WTC11 (cell line): Measurements from ENCODE around the gene PIGO.

ENCODE experiments used
- ESRRA ChIP-seq: sonication (generic); formaldehyde crosslinking; IDR thresholded peaks from 2 replicates; pipeline ENCODE4 v1.8.1; 2022; ENCODE audit warnings: mild to moderate bottlenecking, missing genetic modification reagents, borderline replicate concordance
- NR3C1 ChIP-seq: sonication (generic); formaldehyde crosslinking; conservative IDR thresholded peaks from 2 replicates; pipeline ENCODE4 v1.8.1; 2023; ENCODE audit warnings: low read depth, mild to moderate bottlenecking, missing genetic modification reagents
- PRRX2 ChIP-seq: fragments of 250-450 bp; sonication (Bioruptor Pico); IDR thresholded peaks from 2 replicates; pipeline ENCODE4 v1.8.0; 2021; ENCODE audit warnings: mild to moderate bottlenecking
- TCF7 ChIP-seq: sonication (generic); formaldehyde crosslinking; IDR thresholded peaks from 2 replicates; pipeline ENCODE4 v1.8.0; 2022; ENCODE audit warnings: mild to moderate bottlenecking, low read depth, missing genetic modification reagents, moderate library complexity
- TEAD4 ChIP-seq: sonication (generic); formaldehyde crosslinking; IDR thresholded peaks from 2 replicates; pipeline ENCODE4 v1.8.0; 2022; ENCODE audit warnings: mild to moderate bottlenecking, missing genetic modification reagents
- TP53 ChIP-seq: sonication (generic); formaldehyde crosslinking; IDR thresholded peaks from 2 replicates; pipeline ENCODE4 v1.8.1; 2023; ENCODE audit warnings: mild to moderate bottlenecking, missing genetic modification reagents
- USF1 ChIP-seq: sonication (generic); formaldehyde crosslinking; IDR thresholded peaks from 2 replicates; pipeline ENCODE4 v1.8.0; 2022; ENCODE audit warnings: mild to moderate bottlenecking, missing genetic modification reagents
- TF ChIP-seq, protein P1 (sequence below): sonication (generic); formaldehyde crosslinking; conservative IDR thresholded peaks from 2 replicates; pipeline ENCODE4 v1.8.1; 2023; ENCODE audit warnings: mild to moderate bottlenecking, low read depth, missing genetic modification reagents, moderate library complexity
- TF ChIP-seq, protein P2 (sequence below): fragments of 200-600 bp; IDR thresholded peaks from 2 replicates; pipeline ENCODE4 v1.8.0; 2022; ENCODE audit warnings: antibody characterized with exemption
- TF ChIP-seq, protein P3 (sequence below): sonication (generic); formaldehyde crosslinking; conservative IDR thresholded peaks from 2 replicates; pipeline ENCODE4 v1.8.1; 2022; ENCODE audit warnings: mild to moderate bottlenecking, missing genetic modification reagents
- TF ChIP-seq, protein P4 (sequence below): sonication (generic); formaldehyde crosslinking; IDR thresholded peaks from 2 replicates; pipeline ENCODE4 v1.8.0; 2022; ENCODE audit warnings: mild to moderate bottlenecking, missing genetic modification reagents

- TF ChIP-seq USF1 (no peak), NR3C1 (CRISPR knock-in tag) (no peak), TP53 (CRISPR knock-in tag) (no peak), TCF7 (CRISPR knock-in tag) (no peak), PRRX2 (CRISPR knock-in tag) (no peak), TEAD4 (no peak), ESRRA (CRISPR knock-in tag) (no peak)
- TF ChIP-seq, protein P1, sequence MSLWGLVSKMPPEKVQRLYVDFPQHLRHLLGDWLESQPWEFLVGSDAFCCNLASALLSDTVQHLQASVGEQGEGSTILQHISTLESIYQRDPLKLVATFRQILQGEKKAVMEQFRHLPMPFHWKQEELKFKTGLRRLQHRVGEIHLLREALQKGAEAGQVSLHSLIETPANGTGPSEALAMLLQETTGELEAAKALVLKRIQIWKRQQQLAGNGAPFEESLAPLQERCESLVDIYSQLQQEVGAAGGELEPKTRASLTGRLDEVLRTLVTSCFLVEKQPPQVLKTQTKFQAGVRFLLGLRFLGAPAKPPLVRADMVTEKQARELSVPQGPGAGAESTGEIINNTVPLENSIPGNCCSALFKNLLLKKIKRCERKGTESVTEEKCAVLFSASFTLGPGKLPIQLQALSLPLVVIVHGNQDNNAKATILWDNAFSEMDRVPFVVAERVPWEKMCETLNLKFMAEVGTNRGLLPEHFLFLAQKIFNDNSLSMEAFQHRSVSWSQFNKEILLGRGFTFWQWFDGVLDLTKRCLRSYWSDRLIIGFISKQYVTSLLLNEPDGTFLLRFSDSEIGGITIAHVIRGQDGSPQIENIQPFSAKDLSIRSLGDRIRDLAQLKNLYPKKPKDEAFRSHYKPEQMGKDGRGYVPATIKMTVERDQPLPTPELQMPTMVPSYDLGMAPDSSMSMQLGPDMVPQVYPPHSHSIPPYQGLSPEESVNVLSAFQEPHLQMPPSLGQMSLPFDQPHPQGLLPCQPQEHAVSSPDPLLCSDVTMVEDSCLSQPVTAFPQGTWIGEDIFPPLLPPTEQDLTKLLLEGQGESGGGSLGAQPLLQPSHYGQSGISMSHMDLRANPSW, result no peak
- TF ChIP-seq, protein P2, sequence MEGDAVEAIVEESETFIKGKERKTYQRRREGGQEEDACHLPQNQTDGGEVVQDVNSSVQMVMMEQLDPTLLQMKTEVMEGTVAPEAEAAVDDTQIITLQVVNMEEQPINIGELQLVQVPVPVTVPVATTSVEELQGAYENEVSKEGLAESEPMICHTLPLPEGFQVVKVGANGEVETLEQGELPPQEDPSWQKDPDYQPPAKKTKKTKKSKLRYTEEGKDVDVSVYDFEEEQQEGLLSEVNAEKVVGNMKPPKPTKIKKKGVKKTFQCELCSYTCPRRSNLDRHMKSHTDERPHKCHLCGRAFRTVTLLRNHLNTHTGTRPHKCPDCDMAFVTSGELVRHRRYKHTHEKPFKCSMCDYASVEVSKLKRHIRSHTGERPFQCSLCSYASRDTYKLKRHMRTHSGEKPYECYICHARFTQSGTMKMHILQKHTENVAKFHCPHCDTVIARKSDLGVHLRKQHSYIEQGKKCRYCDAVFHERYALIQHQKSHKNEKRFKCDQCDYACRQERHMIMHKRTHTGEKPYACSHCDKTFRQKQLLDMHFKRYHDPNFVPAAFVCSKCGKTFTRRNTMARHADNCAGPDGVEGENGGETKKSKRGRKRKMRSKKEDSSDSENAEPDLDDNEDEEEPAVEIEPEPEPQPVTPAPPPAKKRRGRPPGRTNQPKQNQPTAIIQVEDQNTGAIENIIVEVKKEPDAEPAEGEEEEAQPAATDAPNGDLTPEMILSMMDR, result no peak
- TF ChIP-seq, protein P3, sequence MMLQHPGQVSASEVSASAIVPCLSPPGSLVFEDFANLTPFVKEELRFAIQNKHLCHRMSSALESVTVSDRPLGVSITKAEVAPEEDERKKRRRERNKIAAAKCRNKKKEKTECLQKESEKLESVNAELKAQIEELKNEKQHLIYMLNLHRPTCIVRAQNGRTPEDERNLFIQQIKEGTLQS (CRISPR knock-in tag), result no peak
- TF ChIP-seq, protein P4, sequence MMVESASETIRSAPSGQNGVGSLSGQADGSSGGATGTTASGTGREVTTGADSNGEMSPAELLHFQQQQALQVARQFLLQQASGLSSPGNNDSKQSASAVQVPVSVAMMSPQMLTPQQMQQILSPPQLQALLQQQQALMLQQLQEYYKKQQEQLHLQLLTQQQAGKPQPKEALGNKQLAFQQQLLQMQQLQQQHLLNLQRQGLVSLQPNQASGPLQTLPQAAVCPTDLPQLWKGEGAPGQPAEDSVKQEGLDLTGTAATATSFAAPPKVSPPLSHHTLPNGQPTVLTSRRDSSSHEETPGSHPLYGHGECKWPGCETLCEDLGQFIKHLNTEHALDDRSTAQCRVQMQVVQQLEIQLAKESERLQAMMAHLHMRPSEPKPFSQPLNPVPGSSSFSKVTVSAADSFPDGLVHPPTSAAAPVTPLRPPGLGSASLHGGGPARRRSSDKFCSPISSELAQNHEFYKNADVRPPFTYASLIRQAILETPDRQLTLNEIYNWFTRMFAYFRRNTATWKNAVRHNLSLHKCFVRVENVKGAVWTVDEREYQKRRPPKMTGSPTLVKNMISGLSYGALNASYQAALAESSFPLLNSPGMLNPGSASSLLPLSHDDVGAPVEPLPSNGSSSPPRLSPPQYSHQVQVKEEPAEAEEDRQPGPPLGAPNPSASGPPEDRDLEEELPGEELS, result no peak
These were observed 8.2 kb upstream of the PIGO start for GRCh38 chr9:35104586-35104985.
